CD4-positive, CD25-positive, alpha-beta regulatory T cell (primary cell): ENCODE results near the gene SPTY2D1. TPM values are rescaled to one million over a fixed set of nuclear protein-coding genes. Genes with fewer than 3 reads are reported as not detected.

Experiments used
- ATAC-seq, 2 donors: fragments of 150-1000 bp; cut with Tn5 transposase; one replicate each; pipeline ENCODE4 v1.10.0; 2021; ENCODE audit warnings: low read depth in 2 of 2, moderate number of reproducible peaks in 2 of 2, moderate library complexity in 1 of 2
- DNase-seq, 3 donors: peaks; one replicate each; pipeline versions ENCODE4 v3.0.0 to v3.0.0-alpha.2; 2012 to 2022; ENCODE audit warnings: mixed read lengths in 1 of 3
- H3K27ac ChIP-seq: one replicate; pipeline ENCODE4 v1.7.0; 2013; ENCODE audit warnings: mild to moderate bottlenecking, low read length; ENCODE audit not compliant: insufficient read depth, poor library complexity, severe bottlenecking
- H3K27me3 ChIP-seq: one replicate; pipeline ENCODE4 v1.7.0; 2013; ENCODE audit warnings: low read length; ENCODE audit not compliant: control insufficient read depth, insufficient read depth
- H3K36me3 ChIP-seq: one replicate; pipeline ENCODE4 v1.7.0; 2013; ENCODE audit warnings: mild to moderate bottlenecking, low read length, moderate library complexity; ENCODE audit not compliant: control insufficient read depth, insufficient read depth
- H3K4me1 ChIP-seq: 2 replicates; pipeline ENCODE4 v1.7.0; 2013; ENCODE audit warnings: mild to moderate bottlenecking, low read length; ENCODE audit not compliant: insufficient read depth, control insufficient read depth, poor library complexity, severe bottlenecking
- H3K4me3 ChIP-seq: one replicate; pipeline ENCODE4 v1.7.0; 2013; ENCODE audit warnings: low read depth, mild to moderate bottlenecking, low read length, moderate library complexity
- H3K9me3 ChIP-seq, 2 experiments: 1 replicate in 1 of 2; 2 replicates in 1 of 2; pipeline ENCODE4 v1.7.0; 2013; ENCODE audit warnings: low read length in 2 of 2, mild to moderate bottlenecking in 1 of 2, moderate library complexity in 1 of 2; ENCODE audit not compliant: control insufficient read depth in 2 of 2
- H3K27ac Mint-ChIP-seq, 3 donors: one replicate each; pipeline ENCODE4 v1.8.0; 2020 to 2022; ENCODE audit warnings: mild to moderate bottlenecking in 3 of 3, mixed read lengths in 3 of 3, moderate library complexity in 2 of 3
- H3K27me3 Mint-ChIP-seq: one replicate; pipeline ENCODE4 v1.8.0; 2022; ENCODE audit warnings: mild to moderate bottlenecking, mixed read lengths
- H3K36me3 Mint-ChIP-seq: one replicate; pipeline ENCODE4 v1.8.0; 2020; ENCODE audit warnings: mixed read lengths
- H3K4me1 Mint-ChIP-seq, 4 donors: one replicate each; pipeline ENCODE4 v1.8.0; 2020 to 2022; ENCODE audit warnings: mixed read lengths in 4 of 4, mild to moderate bottlenecking in 1 of 4
- H3K4me3 Mint-ChIP-seq, 4 donors: one replicate each; pipeline ENCODE4 v1.8.0; 2020 to 2022; ENCODE audit warnings: mild to moderate bottlenecking in 4 of 4, mixed read lengths in 4 of 4, moderate library complexity in 3 of 4
- H3K9me3 Mint-ChIP-seq, 7 donors: one replicate each; pipeline ENCODE4 v1.8.0; 2020 to 2022; ENCODE audit warnings: mixed read lengths in 7 of 7, mild to moderate bottlenecking in 3 of 7, moderate library complexity in 2 of 7
- polyA plus RNA-seq, 4 donors: library from polyadenylated mRNA; unstranded; fragments of 300-500 nt; fragmentation: Illumina TruSeq; gene quantifications; one replicate each; pipeline ENCODE4 v1.2.3, GENCODE V29; 2021
- total RNA-seq: library from RNA; stranded (reverse); gene quantifications from one replicate; pipeline ENCODE4 v1.2.3, GENCODE V29; 2022

SPTY2D1 gene
- total and polyA plus RNA-seq, 5 donors from 2014 or later: 11.2 to 62.0 (median 13.0) TPM

DNA sequence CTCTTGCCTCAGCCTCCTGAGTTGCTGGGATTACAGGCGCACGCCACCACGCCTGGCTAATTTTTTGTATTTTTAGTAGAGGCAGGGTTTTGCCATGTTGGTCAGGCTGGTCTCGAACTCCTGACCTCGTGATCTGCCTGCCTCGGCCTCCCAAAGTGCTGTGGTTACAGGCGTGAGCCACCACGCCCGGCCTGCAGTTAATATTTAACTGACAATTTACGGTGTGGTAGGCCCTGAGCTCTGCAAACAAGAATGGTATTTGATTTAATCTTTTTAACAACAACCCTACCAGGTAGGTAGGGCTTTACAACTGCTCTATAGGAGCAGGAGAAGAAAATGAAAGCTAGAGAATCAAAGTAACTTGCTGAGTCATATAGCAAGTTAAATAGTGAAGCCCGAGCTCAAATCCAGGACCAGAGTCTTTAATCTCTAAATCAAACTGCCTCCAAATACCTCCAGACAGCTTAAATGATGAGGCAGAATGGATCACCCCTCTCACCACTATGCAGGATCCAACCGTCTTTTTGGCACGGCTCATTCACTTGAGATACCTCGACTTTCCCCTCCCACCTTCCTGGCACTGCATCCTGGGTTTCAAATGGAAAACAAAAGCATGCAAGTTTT, 55.1 kb downstream of the SPTY2D1 start:
- peaks cover 7% of the 10 kb centered on the region for H3K4me1 ChIP-seq
- H3K27ac ChIP-seq: peak overlapping the region; percentile 58
- Mint-ChIP-seq H3K27ac (peak overlapping the region; percentile 72 to 90 (median 85)), H3K4me3 (peak overlapping the region; percentile 55 to 87 (median 72)), H3K36me3 (peaks cover 15% of the 10 kb centered on the region), H3K4me1 (peaks cover 15 to 47% (median 20%) of the 10 kb centered on the region in 4 donors), H3K9me3 (no peaks in the 10 kb centered on the region), H3K27me3 (no peaks in the 10 kb centered on the region)
- H3K27me3 ChIP-seq: no peaks in the 10 kb centered on the region
- H3K9me3 ChIP-seq: no peaks in the 10 kb centered on the region
- peak in 2 of 3 donors; percentile 34 to 80 for DNase-seq
- peak overlapping the region; percentile 80 for H3K4me3 ChIP-seq
- H3K36me3 ChIP-seq: no peaks in the 10 kb centered on the region
- peak; percentile 71 to 82 for ATAC-seq

DNA sequence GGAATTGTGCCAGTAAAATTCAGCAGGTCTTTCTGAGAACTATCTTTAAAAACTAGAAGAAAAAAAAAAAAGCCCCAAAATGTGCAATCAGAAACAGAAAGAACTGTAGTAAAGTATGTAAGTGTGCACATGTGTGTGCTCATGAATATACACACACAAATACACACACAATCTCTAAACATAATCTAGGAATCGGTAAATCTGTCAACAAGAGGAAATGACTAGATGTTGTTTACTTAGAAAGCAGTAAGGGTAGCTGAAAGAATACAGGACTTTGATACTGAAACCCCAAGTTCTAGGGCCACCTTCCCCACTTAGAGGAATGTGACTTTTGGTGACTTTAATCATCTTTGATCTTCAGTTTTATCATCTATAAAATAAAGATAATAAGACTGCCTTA, 58.8 kb downstream of the SPTY2D1 start:
- no peaks in the 10 kb centered on the region for H3K27me3 ChIP-seq
- Mint-ChIP-seq H3K36me3 (peaks cover 25% of the 10 kb centered on the region), H3K27ac (peak overlapping the region in 1 of 3 donors; percentile 58), H3K4me1 (peaks cover 13 to 50% (median 20%) of the 10 kb centered on the region in 4 donors), H3K4me3 (no peak overlapping the region), H3K27me3 (no peaks in the 10 kb centered on the region), H3K9me3 (no peaks in the 10 kb centered on the region)
- no peak for ATAC-seq
- no peak overlapping the region for H3K4me3 ChIP-seq
- H3K9me3 ChIP-seq: no peaks in the 10 kb centered on the region
- no peak overlapping the region for H3K27ac ChIP-seq
- DNase-seq: peak in 1 of 3 donors; percentile 12
- no peaks in the 10 kb centered on the region for H3K36me3 ChIP-seq
- peaks cover 7% of the 10 kb centered on the region for H3K4me1 ChIP-seq

GRCh38 chr11:18567081-18567480, 67.1 kb downstream of the SPTY2D1 start:
- Histone ChIP-seq H3K4me1 (no peaks in the 10 kb centered on the region), H3K27me3 (no peaks in the 10 kb centered on the region), H3K4me3 (no peak overlapping the region), H3K27ac (no peak overlapping the region), H3K36me3 (no peaks in the 10 kb centered on the region), H3K9me3 (no peaks in the 10 kb centered on the region)
- peaks cover 19% of the 10 kb centered on the region for H3K36me3 Mint-ChIP-seq
- H3K4me3 Mint-ChIP-seq: no peak overlapping the region
- H3K27me3 Mint-ChIP-seq: no peaks in the 10 kb centered on the region
- ATAC-seq (no peak), DNase-seq (no peak)
- peaks cover 0 to 1% (median 0%) of the 10 kb centered on the region in 4 donors for H3K4me1 Mint-ChIP-seq
- H3K27ac Mint-ChIP-seq: no peak overlapping the region
- no peaks in the 10 kb centered on the region for H3K9me3 Mint-ChIP-seq

GRCh38 chr11:18566406-18566805, 67.7 kb downstream of the SPTY2D1 start:
- H3K27ac Mint-ChIP-seq: no peak overlapping the region
- H3K36me3 Mint-ChIP-seq: peaks cover 15% of the 10 kb centered on the region
- H3K9me3 ChIP-seq: no peaks in the 10 kb centered on the region
- H3K27me3 Mint-ChIP-seq: no peaks in the 10 kb centered on the region
- no peak overlapping the region for H3K4me3 Mint-ChIP-seq
- no peak overlapping the region for H3K4me3 ChIP-seq
- DNase-seq (no peak), ATAC-seq (no peak)
- no peaks in the 10 kb centered on the region for H3K4me1 ChIP-seq
- no peaks in the 10 kb centered on the region for H3K27me3 ChIP-seq
- H3K27ac ChIP-seq: no peak overlapping the region
- H3K36me3 ChIP-seq: no peaks in the 10 kb centered on the region
- peaks cover 0 to 1% (median 0%) of the 10 kb centered on the region in 4 donors for H3K4me1 Mint-ChIP-seq
- no peaks in the 10 kb centered on the region for H3K9me3 Mint-ChIP-seq

- no peak overlapping the region for H3K4me3 ChIP-seq
- H3K9me3 Mint-ChIP-seq: no peaks in the 10 kb centered on the region
- H3K9me3 ChIP-seq: no peaks in the 10 kb centered on the region
- no peaks in the 10 kb centered on the region for H3K36me3 ChIP-seq
- no peaks in the 10 kb centered on the region for H3K27me3 Mint-ChIP-seq
- H3K27ac ChIP-seq: no peak overlapping the region
- ATAC-seq (no peak), DNase-seq (no peak)
- H3K27ac Mint-ChIP-seq: no peak overlapping the region
- H3K36me3 Mint-ChIP-seq: peaks cover 18% of the 10 kb centered on the region
- no peaks in the 10 kb centered on the region for H3K27me3 ChIP-seq
- H3K4me1 ChIP-seq: no peaks in the 10 kb centered on the region
- no peaks in the 10 kb centered on the region for H3K4me1 Mint-ChIP-seq
- H3K4me3 Mint-ChIP-seq: no peak overlapping the region
These were observed 70.0 kb downstream of the SPTY2D1 start for GRCh38 chr11:18564149-18564548.

GRCh38 chr11:18563090-18563730, 70.9 kb downstream of the SPTY2D1 start:
- Histone ChIP-seq H3K4me1 (no peaks in the 10 kb centered on the region), H3K36me3 (no peaks in the 10 kb centered on the region), H3K9me3 (no peaks in the 10 kb centered on the region), H3K27ac (no peak overlapping the region), H3K27me3 (no peaks in the 10 kb centered on the region), H3K4me3 (no peak overlapping the region)
- peak overlapping the region in 1 of 3 donors; percentile 59 for H3K27ac Mint-ChIP-seq
- DNase-seq (no peak), ATAC-seq (no peak)
- no peak overlapping the region for H3K4me3 Mint-ChIP-seq
- no peaks in the 10 kb centered on the region for H3K9me3 Mint-ChIP-seq
- no peaks in the 10 kb centered on the region for H3K27me3 Mint-ChIP-seq
- H3K4me1 Mint-ChIP-seq: no peaks in the 10 kb centered on the region
- H3K36me3 Mint-ChIP-seq: peaks cover 16% of the 10 kb centered on the region

Other genes starting within 250 kb of the SPTY2D1 start
- 234 TPM for gene LDHA, start 239.8 kb downstream of the SPTY2D1 start, total RNA-seq
- 100 to 1,000 TPM; 361 to 569 (median 446) TPM for gene LDHA, start 239.8 kb downstream of the SPTY2D1 start, polyA plus RNA-seq
- gene LDHC, start 222.0 kb downstream of the SPTY2D1 start, total RNA-seq: not detected
- 1 to 10 TPM in 1 of 4 donors, not detected in 3; 3.1 TPM for gene LDHC, start 222.0 kb downstream of the SPTY2D1 start, polyA plus RNA-seq
- gene LDHAL6A, start 178.5 kb downstream of the SPTY2D1 start, total RNA-seq: not detected
- under 1 TPM in 1 of 4 donors, not detected in 3; 0.08 TPM for gene LDHAL6A, start 178.5 kb downstream of the SPTY2D1 start, polyA plus RNA-seq
- 18.8 TPM for gene TSG101, start 107.4 kb downstream of the SPTY2D1 start, total RNA-seq
- gene TSG101, start 107.4 kb downstream of the SPTY2D1 start, polyA plus RNA-seq: 10 to 100 TPM; 62.8 to 87.2 (median 79.2) TPM
- 5.9 TPM for gene UEVLD, start 45.6 kb downstream of the SPTY2D1 start, total RNA-seq
- gene UEVLD, start 45.6 kb downstream of the SPTY2D1 start, polyA plus RNA-seq: 10 to 100 TPM in 1 of 4 donors, 1 to 10 TPM in 3; 5.6 to 11.6 (median 8.1) TPM
- gene MISFA, start 34.6 kb downstream of the SPTY2D1 start, total RNA-seq: 1.1 TPM
- gene MISFA, start 34.6 kb downstream of the SPTY2D1 start, polyA plus RNA-seq: under 1 TPM in 2 of 4 donors, not detected in 2; 0.49 to 0.75 TPM
- 4.8 TPM for gene TMEM86A, start 64.4 kb upstream of the SPTY2D1 start, total RNA-seq
- gene TMEM86A, start 64.4 kb upstream of the SPTY2D1 start, polyA plus RNA-seq: 1 to 10 TPM in 3 of 4 donors, under 1 TPM in 1; 1.00 to 2.2 (median 1.2) TPM
- gene IGSF22, start 91.8 kb upstream of the SPTY2D1 start, total RNA-seq: 2.1 TPM
- 1 to 10 TPM; 2.4 to 6.2 (median 3.4) TPM for gene IGSF22, start 91.8 kb upstream of the SPTY2D1 start, polyA plus RNA-seq
- not detected for gene PTPN5, start 157.5 kb upstream of the SPTY2D1 start, total RNA-seq
- not detected for gene PTPN5, start 157.5 kb upstream of the SPTY2D1 start, polyA plus RNA-seq